GM18499 (cell line): Measurements from ENCODE around the gene HADHA.
A peak's percentile ranks its signal among the peaks of the same experiment; 100 is the strongest.

ENCODE experiments used
- ATAC-seq: cut with Tn5 transposase; IDR thresholded peaks from one replicate; pipeline ENCODE4 v1.9.1; 2021; ENCODE audit warnings: moderate number of reproducible peaks; ENCODE audit not compliant: insufficient read depth, unreplicated experiment

The HADHA gene

GRCh38 chr2:26246818-26247217, 2.4 kb upstream of the HADHA start:
- ATAC-seq, result no peak

GRCh38 chr2:26245810-26246209, 1.4 kb upstream of the HADHA start:
- peak; percentile 42 for ATAC-seq

- ATAC-seq, result no peak
Observed at GRCh38 chr2:26245231-26245732, 850 bp upstream of the HADHA start.

GRCh38 chr2:26243470-26244308, 743 bp downstream of the HADHA start:
- ATAC-seq, result no peak

GRCh38 chr2:26241928-26242436, 2.5 kb downstream of the HADHA start:
- no peak for ATAC-seq

GRCh38 chr2:26238311-26238958, 6.0 kb downstream of the HADHA start:
- ATAC-seq, result no peak

GRCh38 chr2:26237868-26238267, 6.6 kb downstream of the HADHA start:
- no peak for ATAC-seq

- ATAC-seq, result no peak
Observed at GRCh38 chr2:26235089-26235488, 9.3 kb downstream of the HADHA start.

- no peak for ATAC-seq
Observed at GRCh38 chr2:26230806-26231205, 13.6 kb downstream of the HADHA start.

- ATAC-seq, result no peak
Observed at GRCh38 chr2:26229595-26229994, 14.8 kb downstream of the HADHA start.

- ATAC-seq, result no peak
Observed at GRCh38 chr2:26224095-26224494, 20.3 kb downstream of the HADHA start.

GRCh38 chr2:26223018-26223417, 21.4 kb downstream of the HADHA start:
- ATAC-seq, result no peak

GRCh38 chr2:26217720-26218119, 26.7 kb downstream of the HADHA start:
- no peak for ATAC-seq

- ATAC-seq, result no peak
Observed at GRCh38 chr2:26216587-26216986, 27.8 kb downstream of the HADHA start.

- no peak for ATAC-seq
Observed at GRCh38 chr2:26215833-26216232, 28.6 kb downstream of the HADHA start.

GRCh38 chr2:26214759-26215158, 29.7 kb downstream of the HADHA start:
- ATAC-seq, result no peak

GRCh38 chr2:26212011-26212410, 32.4 kb downstream of the HADHA start:
- ATAC-seq, result no peak

- ATAC-seq, result no peak
Observed at GRCh38 chr2:26203906-26204305, 40.5 kb downstream of the HADHA start.

GRCh38 chr2:26202981-26203490, 41.4 kb downstream of the HADHA start:
- no peak for ATAC-seq

- ATAC-seq, result no peak
Observed at GRCh38 chr2:26197516-26197915, 46.9 kb downstream of the HADHA start.
